Keratinocyte (primary cell): ENCODE measurements around the gene DENND1A. TPM values are rescaled to one million over a fixed set of nuclear protein-coding genes. Genes with fewer than 3 reads are reported as not detected.

Experiments
- DNase-seq: peaks from one replicate; pipeline ENCODE4 v3.0.0-alpha.2; 2011; ENCODE audit warnings: low read depth, missing footprints, low spot score
- FAIRE-seq: peaks from 2 replicates; lab custom pipeline; 2011; peaks lifted over from hg19 to GRCh38; lab: Jason Lieb, UNC
- H2AFZ ChIP-seq: 2 replicates; pipeline ENCODE4 v1.6.0; 2012; ENCODE audit warnings: low read length, control low read depth, inconsistent platforms; ENCODE audit not compliant: control insufficient read depth
- H3K27ac ChIP-seq: 2 replicates; pipeline ENCODE4 v1.5.1; 2011; ENCODE audit warnings: low read length; ENCODE audit not compliant: control insufficient read depth, insufficient read depth
- H3K27me3 ChIP-seq: 3 replicates; pipeline ENCODE4 v1.6.0; 2011; ENCODE audit warnings: low read length; ENCODE audit not compliant: control insufficient read depth, insufficient read depth; ENCODE audit errors: extremely low read depth
- H3K36me3 ChIP-seq, 2 experiments: 2 replicates in 1 of 2; 3 replicates in 1 of 2; pipeline ENCODE4 v1.5.1; 2011; ENCODE audit warnings: low read length in 2 of 2, mild to moderate bottlenecking in 1 of 2; ENCODE audit not compliant: control insufficient read depth in 2 of 2, insufficient read depth in 2 of 2; ENCODE audit errors: extremely low read depth in 1 of 2
- H3K4me1 ChIP-seq: 3 replicates; pipeline ENCODE4 v1.5.1; 2011; ENCODE audit warnings: low read length; ENCODE audit not compliant: control insufficient read depth, insufficient read depth; ENCODE audit errors: extremely low read depth
- H3K4me2 ChIP-seq: 3 replicates; pipeline ENCODE4 v1.6.0; 2011; ENCODE audit warnings: low read depth, low read length; ENCODE audit not compliant: control insufficient read depth, insufficient read depth; ENCODE audit errors: extremely low read depth
- H3K4me3 ChIP-seq, 3 experiments: fragments of 200-600 bp in 1 of 3; sonication (generic) in 1 of 3; 2 replicates in 2 of 3; 3 replicates in 1 of 3; pipeline ENCODE4 v1.5.1; 2011 to 2016; ENCODE audit warnings: low read length in 3 of 3, mild to moderate bottlenecking in 3 of 3, control low read depth in 2 of 3, inconsistent platforms in 1 of 3, low read depth in 1 of 3, mixed read lengths in 1 of 3, mixed run types in 1 of 3, moderate library complexity in 1 of 3; ENCODE audit not compliant: control insufficient read depth in 2 of 3, insufficient read depth in 2 of 3; ENCODE audit errors: extremely low read depth in 1 of 3
- H3K79me2 ChIP-seq: 2 replicates; pipeline ENCODE4 v1.6.0; 2012; ENCODE audit warnings: low read length; ENCODE audit not compliant: control insufficient read depth, insufficient read depth
- H3K9ac ChIP-seq: 3 replicates; pipeline ENCODE4 v1.6.0; 2011; ENCODE audit warnings: low read length; ENCODE audit not compliant: control insufficient read depth, insufficient read depth; ENCODE audit errors: extremely low read depth
- H3K9me1 ChIP-seq: 3 replicates; pipeline ENCODE4 v1.6.0; 2011; ENCODE audit warnings: low read length; ENCODE audit not compliant: control insufficient read depth, insufficient read depth; ENCODE audit errors: extremely low read depth
- H3K9me3 ChIP-seq: 2 replicates; pipeline ENCODE4 v1.5.1; 2012; ENCODE audit warnings: low read depth, low read length; ENCODE audit not compliant: control insufficient read depth
- H4K20me1 ChIP-seq: 3 replicates; pipeline ENCODE4 v1.6.0; 2011; ENCODE audit warnings: low read length; ENCODE audit not compliant: control insufficient read depth, insufficient read depth; ENCODE audit errors: extremely low read depth
- CTCF ChIP-seq, 3 experiments: IDR thresholded peaks in 1 of 3; conservative IDR thresholded peaks in 1 of 3; optimal IDR thresholded peaks in 1 of 3; 2 replicates in 2 of 3; 3 replicates in 1 of 3; pipeline versions ENCODE3 to v1.5.1; 2011; ENCODE audit warnings: low read length in 3 of 3, mild to moderate bottlenecking in 3 of 3, moderate library complexity in 2 of 3, control low read depth in 1 of 3, inconsistent platforms in 1 of 3; ENCODE audit not compliant: insufficient read depth in 2 of 3; ENCODE audit errors: extremely low read depth in 1 of 3
- EZH2 ChIP-seq: IDR thresholded peaks from one replicate; pipeline ENCODE4 v1.6.1; 2012; ENCODE audit warnings: inconsistent platforms, mild to moderate bottlenecking, low read length, moderate library complexity
- dilution Hi-C: fragments of 300-500 bp; cut with MboI; formaldehyde crosslinking; loops from one replicate; pipeline ENCODE4 v1.7.0; 2020; ENCODE audit warnings: low sequenced_read_pairs; ENCODE audit not compliant: extremely low pct_ligation_motif_present
- polyA plus RNA-seq, 5 experiments: library from polyadenylated mRNA; depleted of rRNA in 3 of 5; stranded (reverse) in 3 of 5; stranded (forward) in 1 of 5; unstranded in 1 of 5; fragments of >200 nt; gene quantifications; 1 replicate in 1 of 5; 2 replicates in 3 of 5; 3 replicates in 1 of 5; pipeline versions ENCODE4 v1.2.1 to v1.2.3, GENCODE V29; 2011 to 2012; ENCODE audit warnings: missing spikeins in 2 of 5, low read depth in 1 of 5, low replicate concordance in 1 of 5

DENND1A gene
- polyA plus RNA-seq, 1 donor (not counting 4 experiments of a cell fraction or from before 2014, with no cell fraction given), result 13.0 TPM

- DNase-seq (no peak), FAIRE-seq (no peak)
- Histone ChIP-seq H3K4me2 (no peak overlapping the region), H3K4me1 (no peaks in the 10 kb centered on the region), H3K27me3 (no peaks in the 10 kb centered on the region), H2AFZ (no peak overlapping the region), H4K20me1 (no peaks in the 10 kb centered on the region), H3K9me1 (no peaks in the 10 kb centered on the region), H3K27ac (no peak overlapping the region), H3K36me3 (no peaks in the 10 kb centered on the region), H3K79me2 (no peaks in the 10 kb centered on the region), H3K9me3 (no peaks in the 10 kb centered on the region), H3K9ac (no peak overlapping the region), H3K4me3 (no peak overlapping the region)
- TF ChIP-seq CTCF (optimal IDR thresholded peaks at IDR 0.05 in 1 of 3, IDR thresholded peaks at IDR 0.05 in 1 of 3, conservative IDR thresholded peaks at IDR 0.05 in 1 of 3; ENCODE audit: extremely low read depth in 1 of 3, insufficient read depth in 2 of 3, low read length in 3 of 3) (no peak), EZH2 (no peak)
- dilution Hi-C loops, result no loop called here
Observed at GRCh38 chr9:123866497-123866896, 63.4 kb downstream of the DENND1A start.

GRCh38 chr9:123865226-123866000, 64.5 kb downstream of the DENND1A start:
- no peak overlapping the region for H2AFZ ChIP-seq
- H3K4me3 ChIP-seq, result no peak overlapping the region
- no peak for DNase-seq
- no peaks in the 10 kb centered on the region for H3K27me3 ChIP-seq
- TF ChIP-seq EZH2 (no peak), CTCF (optimal IDR thresholded peaks at IDR 0.05 in 1 of 3, IDR thresholded peaks at IDR 0.05 in 1 of 3, conservative IDR thresholded peaks at IDR 0.05 in 1 of 3; ENCODE audit: extremely low read depth in 1 of 3, insufficient read depth in 2 of 3, low read length in 3 of 3) (no peak)
- no peaks in the 10 kb centered on the region for H3K9me3 ChIP-seq
- no peak overlapping the region for H3K4me2 ChIP-seq
- H3K9me1 ChIP-seq, result no peaks in the 10 kb centered on the region
- no peak overlapping the region for H3K9ac ChIP-seq
- dilution Hi-C loops, result no loop called here
- no peaks in the 10 kb centered on the region for H4K20me1 ChIP-seq
- no peaks in the 10 kb centered on the region for H3K79me2 ChIP-seq
- no peak for FAIRE-seq
- no peaks in the 10 kb centered on the region for H3K4me1 ChIP-seq
- no peak overlapping the region for H3K27ac ChIP-seq
- no peaks in the 10 kb centered on the region for H3K36me3 ChIP-seq
